ENCODE results near the gene ZNF652. TPM values are rescaled to one million over a fixed set of nuclear protein-coding genes. Genes with fewer than 3 reads are reported as not detected.

Gene ZNF652
- total and polyA plus RNA-seq, 2 of the 4 experiments (the other 2 are of a cell fraction): 3.6 to 8.8 TPM

- ChIA-PET POLR2A (ENCODE audit: unreplicated experiment) (no interaction called here), CTCF (interaction anchor here (0.6 to 1.1 kb wide), 4 partner anchors 13 to 34 kb away, joined by 3 to 5 read pairs (median 4); no protein-coding TSS in a partner anchor)
These were observed 27.1 kb downstream of the ZNF652 start for GRCh38 chr17:49334744-49335512.

More at GRCh38 chr17:49334744-49335512, 27.1 kb downstream of the ZNF652 start:
- Histone ChIP-seq H3K9me1 (ENCODE audit: insufficient read depth, low read length) (peaks cover 16% of the 10 kb centered on the region), H3K14ac (replicated peaks; ENCODE audit: low read depth, low read length) (no peak overlapping the region), H3K27me3 (ENCODE audit: control insufficient read depth, insufficient read depth, low read length) (no peaks in the 10 kb centered on the region), H4K5ac (ENCODE audit: low read depth, low read length) (no peak overlapping the region), H3K9ac (ENCODE audit: low read depth, low read length) (no peak overlapping the region), H2BK15ac (ENCODE audit: low read depth, low read length) (0 out of 3 replicates have a peak overlapping the region, but pooled peaks have one; percentile 11), H4K20me1 (ENCODE audit: insufficient read depth, low read length) (peaks cover 51% of the 10 kb centered on the region), H2AFZ (replicated peaks; ENCODE audit: low read length, poor library complexity) (no peak overlapping the region), H3K56ac (ENCODE audit: extremely low read depth, insufficient read depth, low read length) (0 out of 2 replicates have a peak overlapping the region, but pooled peaks have one; percentile 12), H4K8ac (ENCODE audit: low read depth in 2 of 2, low read length in 2 of 2) (no peak overlapping the region; a peak in 1 of 4 replicates), H2BK5ac (ENCODE audit: low read depth, low read length, poor library complexity, severe bottlenecking) (no peak overlapping the region), H3K4ac (ENCODE audit: low read depth, low read length) (peak overlapping the region; percentile 18; the same call in 1 of the 2 replicates), H3K23ac (ENCODE audit: low read depth, low read length) (no peak overlapping the region), H4K91ac (ENCODE audit: insufficient read depth, low read depth, low read length) (no peak overlapping the region), H2BK120ac (ENCODE audit: low read depth, low read length) (peak overlapping the region; percentile 46; the same call in 1 of the 2 replicates), H2AK5ac (ENCODE audit: low read depth, low read length) (no peak overlapping the region), H3K4me2 (ENCODE audit: low read depth, low read length) (peak overlapping the region; percentile 44), H3K36me3 (ENCODE audit: control insufficient read depth, insufficient read depth, low read length) (no peaks in the 10 kb centered on the region), H2BK20ac (ENCODE audit: low read depth, low read length) (peak overlapping the region; percentile 25; the same call in 1 of the 2 replicates), H3K18ac (ENCODE audit: low read depth, low read length) (peak overlapping the region; percentile 40; the same call in 1 of the 2 replicates), H2AK9ac (replicated peaks; ENCODE audit: low read depth, low read length, poor library complexity) (no peak overlapping the region), H3K79me1 (ENCODE audit: low read depth in 1 of 2, low read length in 2 of 2) (peaks cover 28 to 75% of the 10 kb centered on the region in 2 experiments), H3K27ac (ENCODE audit: insufficient read depth, low read length) (peak overlapping the region; percentile 25; the same call in 1 of the 2 replicates), H3K4me3 (ENCODE audit: insufficient read depth, low read depth, low read length) (no peak overlapping the region), H3K4me1 (ENCODE audit: control insufficient read depth, insufficient read depth, low read length) (peaks cover 12% of the 10 kb centered on the region), H3K9me3 (ENCODE audit: control insufficient read depth, insufficient read depth, low read length) (no peaks in the 10 kb centered on the region)
- peak; percentile 81 for ATAC-seq (ENCODE audit: low read depth)
- in situ Hi-C loops (cut with MboI; ENCODE audit: low sequenced_read_pairs) (no loop called here), dilution Hi-C loops (cut with HindIII; ENCODE audit: low sequenced_read_pairs, unreplicated experiment) (no loop called here), intact Hi-C loops (cut with micrococcal nuclease) (no loop called here)
- TF ChIP-seq MAZ (IDR thresholded peaks at IDR 0.05; ENCODE audit: borderline replicate concordance, low read depth, low read length) (peak; percentile 89), FOS (IDR thresholded peaks at IDR 0.05; ENCODE audit: low read depth, low read length) (peak; percentile 42; the same call in 1 of the 2 replicates), ELK1 (IDR thresholded peaks at IDR 0.05; ENCODE audit: borderline replicate concordance, low read depth, low read length) (no peak), MAFK (IDR thresholded peaks at IDR 0.05; ENCODE audit: low read depth, low read length) (no peak), CHD1 (IDR thresholded peaks at IDR 0.05; ENCODE audit: low read depth, low read length) (no peak), CEBPB (IDR thresholded peaks at IDR 0.05; ENCODE audit: low read depth, low read length) (peak; percentile 82)
- peak; percentile 83 for DNase-seq
- 0% methylated on average over 1 of the region's 6 CpGs; no CpG with 5 or more reads in 1 of the 2 experiments for WGBS, 2 experiments (ENCODE audit: extremely low coverage in 2 of 2, insufficient read length in 1 of 2)
- no TSS peak for BruUV-seq (replicated peaks)

Data from IMR-90 (cell line).